Stimulated activated CD8-positive, alpha-beta memory T cell treated with anti-CD3 and anti-CD28 coated beads, Interleukin-7, amount 100 ng/mL, for 1 hour (primary cell): ENCODE data around the gene RASGEF1C.
"Not testable (repeated sequence)": the region's sequence is repeated elsewhere in the genome, so short reads cannot be mapped to it uniquely, and the experiment has no call there.

Experiments
- DNase-seq, 2 donors: peaks; one replicate each; pipeline ENCODE4 v3.0.0-alpha.2; 2020; ENCODE audit warnings: low read depth in 2 of 2

The RASGEF1C gene

DNA sequence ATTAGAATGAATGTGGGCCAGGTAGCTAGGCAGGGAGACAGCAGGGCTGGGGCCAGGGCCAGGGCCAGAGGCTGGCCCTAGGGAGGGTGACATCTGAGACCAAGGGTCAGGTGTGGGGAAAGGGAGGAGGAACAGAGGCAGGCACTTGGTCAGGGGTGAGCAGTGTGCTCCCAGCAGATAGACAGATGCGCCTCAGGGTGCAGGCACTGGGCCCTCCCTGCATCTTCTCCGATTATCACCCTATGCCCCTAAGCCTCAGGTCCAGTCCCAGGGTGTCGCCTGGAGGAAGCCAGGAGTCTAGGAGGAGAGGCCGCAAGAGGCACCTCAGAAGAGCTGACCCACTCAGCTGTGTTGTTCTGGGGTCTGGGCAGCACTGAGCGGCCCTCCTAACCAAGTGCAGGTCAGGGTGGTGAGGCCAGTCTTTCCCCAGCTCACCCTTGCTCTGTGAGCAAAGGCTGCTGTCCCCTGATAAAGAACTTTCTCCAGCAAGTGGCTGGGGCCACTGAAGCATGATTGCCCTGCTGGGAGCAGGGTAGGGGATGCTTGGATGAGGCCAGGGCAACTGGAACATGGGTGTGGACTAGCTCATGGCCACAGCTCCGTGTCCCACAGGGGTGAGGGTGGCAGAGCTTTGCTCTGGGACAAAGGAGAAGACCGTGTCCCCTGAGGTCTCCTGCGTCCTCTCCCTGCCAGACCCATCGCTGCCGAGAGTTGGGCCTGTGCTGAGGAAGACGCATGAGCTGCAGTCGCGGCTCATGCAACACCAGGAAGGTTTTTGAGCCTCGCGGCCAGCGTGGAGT, 2.1 kb upstream of the RASGEF1C start:
- no peak for DNase-seq

DNA sequence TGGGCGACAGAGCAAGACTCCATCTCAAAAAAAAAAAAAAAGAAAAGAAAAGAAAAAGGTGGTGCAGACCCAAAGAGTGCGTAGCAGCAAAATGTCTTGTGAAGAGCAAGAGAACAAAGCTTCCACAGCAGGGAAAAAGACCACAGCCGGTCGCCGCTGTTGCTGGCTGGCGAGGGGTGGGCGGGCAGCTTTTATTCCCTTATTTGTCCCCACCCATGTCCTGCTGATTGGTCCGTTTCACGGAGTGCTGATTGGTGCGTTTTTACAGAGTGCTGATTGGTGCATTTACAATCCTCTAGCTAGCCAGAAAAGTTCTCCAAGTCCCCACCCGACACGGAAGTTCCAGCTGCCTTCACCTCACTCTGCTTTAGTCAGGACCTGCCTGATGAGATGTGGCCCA, 1.1 kb upstream of the RASGEF1C start:
- not testable (repeated sequence) for DNase-seq

GRCh38 chr5:180208435-180209081, 453 bp downstream of the RASGEF1C start:
- DNase-seq: no peak

GRCh38 chr5:180208038-180208434, 975 bp downstream of the RASGEF1C start:
- DNase-seq: no peak

DNA sequence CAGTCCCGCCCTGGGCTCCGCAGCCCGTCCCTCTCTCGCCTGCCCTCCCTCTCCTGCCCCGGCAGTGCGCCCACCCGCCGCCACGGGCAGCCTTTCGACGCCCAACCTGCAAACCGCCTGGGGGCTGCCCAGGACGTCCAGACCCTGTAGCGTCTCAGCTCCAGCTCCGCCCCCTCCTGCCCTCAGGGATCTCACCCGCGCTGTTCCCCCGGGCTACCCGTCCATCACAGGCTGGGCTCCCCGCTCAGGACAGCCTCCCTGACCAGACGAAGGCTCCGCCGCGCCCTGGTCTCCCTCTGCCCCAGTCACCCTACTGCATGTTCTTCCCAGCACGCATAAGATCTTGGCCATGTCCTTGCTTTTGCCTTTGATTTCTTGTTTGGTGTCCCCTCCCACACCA, 1.4 kb downstream of the RASGEF1C start:
- no peak for DNase-seq

GRCh38 chr5:180206993-180207392, 2.0 kb downstream of the RASGEF1C start:
- DNase-seq: no peak

GRCh38 chr5:180205916-180206315, 3.1 kb downstream of the RASGEF1C start:
- DNase-seq: no peak

- no peak for DNase-seq
Measured at GRCh38 chr5:180204276-180204819, 4.7 kb downstream of the RASGEF1C start.

DNA sequence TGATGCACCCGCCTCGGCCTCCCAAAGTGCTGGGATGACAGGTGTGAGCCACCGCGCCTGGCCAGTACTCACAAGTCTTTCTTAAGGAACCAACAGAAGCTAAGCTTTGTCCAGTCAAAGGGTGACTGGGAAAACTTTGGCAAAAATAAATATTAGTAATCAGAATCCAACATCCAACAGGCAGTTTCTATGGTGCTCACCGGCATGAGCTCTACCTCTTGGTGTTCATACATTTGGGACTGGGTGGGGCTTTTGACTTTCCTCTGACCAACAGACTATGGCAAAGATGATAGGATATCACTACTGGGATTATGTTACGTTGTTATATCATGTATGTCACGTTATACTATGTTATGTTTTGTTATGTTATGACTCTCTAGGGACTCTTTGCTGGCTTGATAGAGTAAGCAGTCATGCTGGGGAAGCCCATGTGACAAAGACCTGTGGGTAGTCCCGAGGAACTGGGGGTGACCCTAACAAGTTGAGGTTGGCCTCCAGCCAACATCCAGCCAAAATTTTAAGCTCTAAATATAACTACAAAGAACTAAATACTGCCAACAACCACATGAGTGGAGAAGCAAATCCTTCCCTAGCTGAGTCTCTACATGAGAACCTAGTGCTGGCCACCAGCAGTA, 6.0 kb downstream of the RASGEF1C start:
- no peak for DNase-seq

GRCh38 chr5:180201051-180201987, 7.7 kb downstream of the RASGEF1C start:
- DNase-seq: no peak

DNA sequence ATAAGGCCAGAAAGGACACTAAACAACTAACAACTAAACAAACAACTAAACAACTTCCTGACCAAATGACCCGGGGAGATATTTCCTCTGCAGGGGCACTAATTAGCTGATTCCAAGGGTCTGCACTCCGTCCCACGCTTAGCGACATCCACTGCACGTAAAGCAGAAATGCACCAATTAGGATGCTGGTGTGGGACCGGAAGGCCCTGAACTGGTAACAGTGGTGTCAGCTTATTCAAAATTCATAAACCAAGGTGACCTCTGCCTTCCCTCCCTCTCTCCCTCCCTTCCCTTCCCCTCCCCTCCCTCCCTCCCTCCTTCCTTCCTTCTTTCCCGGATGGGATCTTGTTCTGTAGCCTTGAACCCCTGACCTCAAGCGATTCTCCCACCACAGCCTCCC, 9.6 kb downstream of the RASGEF1C start:
- no peak for DNase-seq

DNA sequence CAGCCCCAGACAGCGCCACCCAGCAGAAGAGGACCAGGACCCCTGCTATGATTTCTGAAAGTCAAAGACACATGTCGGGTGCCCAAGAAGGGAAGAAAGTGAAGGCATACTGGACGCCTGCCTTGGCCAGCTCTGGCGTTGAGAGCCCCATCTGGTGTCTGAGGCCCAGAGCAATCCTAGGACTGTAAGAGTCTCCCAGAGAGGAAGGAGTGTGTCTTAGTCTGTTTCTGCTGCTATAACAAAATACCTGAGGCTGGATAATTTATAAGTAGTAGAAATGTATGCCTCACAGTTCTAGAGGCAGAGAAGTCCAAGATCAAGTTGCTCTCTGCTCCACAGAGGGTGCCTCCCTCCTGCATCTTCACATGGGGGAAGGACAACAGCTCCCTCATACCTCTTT, 10.8 kb downstream of the RASGEF1C start:
- no peak for DNase-seq

DNA sequence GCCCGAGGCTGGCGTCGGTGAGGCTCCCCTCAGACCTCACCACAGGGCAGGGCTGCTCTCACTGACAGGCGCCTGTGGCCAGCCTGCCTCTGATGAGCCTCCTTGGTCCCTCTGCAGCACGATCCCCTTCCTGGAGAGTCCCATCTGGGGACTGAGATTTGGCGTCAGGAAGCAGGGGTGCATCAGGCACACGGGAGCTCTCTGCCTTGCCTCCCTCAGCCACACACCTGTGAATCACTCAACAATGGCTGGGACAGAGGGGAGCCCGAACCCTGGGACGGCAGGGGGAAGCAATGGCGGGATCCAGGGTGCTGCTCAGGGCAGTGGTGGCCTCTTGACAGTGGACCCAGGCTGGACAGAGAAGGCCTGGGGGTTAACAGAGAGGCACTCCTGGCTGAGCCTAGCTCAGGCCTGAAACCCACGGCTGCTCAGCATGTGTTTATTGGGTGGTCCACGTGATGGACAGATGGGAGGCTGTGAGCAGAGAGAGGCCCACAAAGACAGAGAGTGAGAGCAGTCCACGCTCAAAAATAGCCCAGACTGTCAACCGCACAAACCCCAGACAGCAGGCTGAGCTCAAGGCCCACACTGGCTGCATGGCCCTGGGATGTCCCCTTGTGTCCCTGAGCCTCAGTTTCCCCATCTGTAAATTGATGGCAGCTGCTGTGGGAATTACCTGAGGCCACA, 11.9 kb downstream of the RASGEF1C start:
- no peak for DNase-seq

DNA sequence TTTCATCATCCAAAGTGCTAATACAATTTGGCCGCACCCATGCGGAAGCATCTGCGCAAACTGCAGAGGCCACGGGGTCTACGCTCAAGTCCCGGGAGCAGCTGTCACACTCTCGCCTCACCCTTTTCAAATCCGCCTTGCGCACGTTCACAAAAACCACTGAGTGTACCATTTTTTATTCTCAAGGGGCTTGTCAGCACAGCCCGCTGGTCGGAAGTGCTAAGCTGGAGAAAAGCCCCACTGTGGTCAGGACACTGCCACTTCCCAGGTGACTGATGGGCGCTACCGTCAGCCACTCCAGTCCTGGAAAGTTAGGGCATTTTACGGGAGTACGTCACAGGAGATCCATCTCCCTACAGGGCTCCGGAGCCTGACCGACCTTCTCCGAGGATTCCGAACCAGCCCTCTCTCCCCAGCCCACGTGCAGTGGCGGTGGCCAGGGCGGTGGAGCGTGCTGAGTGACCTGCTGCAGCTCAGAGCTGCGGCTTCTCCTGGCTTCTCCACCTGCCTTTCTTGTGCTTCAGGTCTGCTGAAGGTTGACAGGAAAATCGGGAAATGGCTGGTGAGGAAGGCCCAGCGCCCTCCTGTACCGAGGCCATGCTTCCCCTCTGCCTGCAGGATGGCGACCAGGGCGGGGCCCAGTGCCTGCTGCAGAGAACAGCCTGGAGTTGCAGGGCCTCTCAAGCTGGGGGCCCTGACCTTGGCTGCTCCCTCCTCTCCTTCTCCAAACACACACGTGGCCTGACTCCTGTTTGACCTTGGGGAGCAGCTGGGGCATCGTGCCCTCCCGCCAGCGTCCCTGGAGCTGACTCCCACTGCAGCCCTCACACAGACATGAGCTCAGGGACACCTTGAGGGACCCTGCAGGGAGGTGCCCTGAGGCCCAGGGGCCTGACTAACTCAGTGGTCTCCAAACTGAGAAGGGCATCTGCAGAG, 14.3 kb downstream of the RASGEF1C start:
- DNase-seq: no peak

DNA sequence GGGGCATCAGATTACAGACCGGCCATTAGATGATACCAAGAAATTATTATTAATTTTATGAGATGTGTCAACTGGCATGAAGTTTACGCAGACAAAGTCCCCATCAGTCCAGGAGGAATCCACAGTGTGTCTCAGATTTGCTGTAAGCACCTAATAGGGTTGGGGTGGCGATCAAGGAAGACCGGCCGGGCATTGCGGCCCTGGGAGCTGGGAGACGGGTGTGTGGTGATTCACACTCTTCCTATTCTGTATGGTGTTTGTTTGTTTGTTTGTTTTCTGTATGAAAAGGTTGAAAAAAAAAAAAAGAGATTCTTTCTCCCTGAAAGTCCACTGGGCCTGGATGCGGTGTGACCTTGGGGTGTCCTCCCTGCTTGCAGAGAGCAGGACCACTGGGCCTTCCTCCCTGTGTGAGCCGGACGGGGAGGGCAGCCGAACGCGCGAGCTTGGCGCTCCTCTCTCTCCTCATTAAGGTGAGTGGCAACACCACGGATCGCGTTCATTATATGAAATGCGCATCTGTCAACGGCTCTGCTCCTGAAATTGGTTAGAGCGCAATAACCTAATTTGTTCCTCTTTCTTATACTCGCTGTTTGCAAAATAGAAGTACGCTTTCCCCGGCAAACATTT, 15.1 kb downstream of the RASGEF1C start:
- DNase-seq: no peak

DNA sequence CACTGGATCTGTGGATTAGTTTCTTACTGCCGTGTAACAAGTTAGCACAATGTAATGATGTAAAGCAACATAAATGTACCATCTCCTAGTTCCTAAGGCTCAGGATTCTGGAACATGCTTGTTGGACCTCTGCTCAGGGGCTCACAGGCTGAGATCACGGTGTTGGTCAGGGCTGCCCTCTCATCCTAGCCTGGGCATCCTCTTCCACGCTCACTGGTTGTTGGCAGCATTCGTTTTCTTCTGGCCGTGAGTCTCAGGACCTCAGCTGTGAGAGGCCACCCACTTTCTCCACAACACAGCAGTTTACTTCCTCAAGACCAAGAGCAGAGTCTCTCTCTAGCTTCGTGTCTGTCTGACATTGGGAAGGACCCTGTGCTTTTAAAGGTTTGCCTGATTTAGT, 17.3 kb downstream of the RASGEF1C start:
- no peak for DNase-seq

GRCh38 chr5:180187767-180188166, 21.2 kb downstream of the RASGEF1C start:
- no peak for DNase-seq

DNA sequence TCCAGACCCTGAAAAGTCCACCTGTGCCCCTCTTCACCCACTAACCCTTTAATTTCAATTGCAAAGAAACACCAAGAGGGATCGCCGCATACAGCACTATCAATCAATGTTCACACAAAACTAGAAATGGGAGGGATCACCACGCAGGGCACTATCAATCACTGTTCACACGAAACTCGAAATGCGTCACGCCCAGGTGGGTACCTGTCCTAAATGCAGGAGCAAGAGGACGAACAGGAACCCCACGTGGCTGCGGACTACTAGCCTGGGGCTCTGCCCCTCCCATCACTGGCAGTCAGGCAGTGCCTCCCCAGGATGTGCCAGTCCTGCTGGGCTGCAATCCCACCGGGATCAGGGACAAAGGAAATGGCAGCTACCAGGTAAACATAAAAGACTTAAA, 28.2 kb downstream of the RASGEF1C start:
- DNase-seq: no peak

- no peak for DNase-seq
Measured at GRCh38 chr5:180180421-180180820, 28.6 kb downstream of the RASGEF1C start.
